Muscle layer of colon (tissue), 2 donors: ENCODE results near the gene SCRN2.

Source experiments
- H3K27ac ChIP-seq: one replicate; pipeline ENCODE4 v1.7.0; 2013; ENCODE audit warnings: low read depth, mild to moderate bottlenecking, low read length, moderate library complexity
- H3K27me3 ChIP-seq, 2 donors: one replicate each; pipeline ENCODE4 v1.7.0; 2013; ENCODE audit warnings: low read length in 2 of 2, mild to moderate bottlenecking in 2 of 2; ENCODE audit not compliant: insufficient read depth in 2 of 2, control insufficient read depth in 1 of 2
- H3K36me3 ChIP-seq: one replicate; pipeline ENCODE4 v1.7.0; 2013; ENCODE audit warnings: mild to moderate bottlenecking, low read length; ENCODE audit not compliant: insufficient read depth
- H3K4me1 ChIP-seq: one replicate; pipeline ENCODE4 v1.7.0; 2013; ENCODE audit warnings: mild to moderate bottlenecking, low read length; ENCODE audit not compliant: insufficient read depth
- H3K4me3 ChIP-seq, 2 donors: one replicate each; pipeline ENCODE4 v1.7.0; 2013; ENCODE audit warnings: low read length in 2 of 2, low read depth in 1 of 2, mild to moderate bottlenecking in 1 of 2, moderate library complexity in 1 of 2
- H3K9ac ChIP-seq: one replicate; pipeline ENCODE4 v1.7.0; 2013; ENCODE audit warnings: low read length
- H3K9me3 ChIP-seq: one replicate; pipeline ENCODE4 v1.7.0; 2013; ENCODE audit warnings: mild to moderate bottlenecking, low read length
- donor health status: abdominal sarcoma.
- donor health status: Adenocarcinoma of cecum.

Gene SCRN2

DNA sequence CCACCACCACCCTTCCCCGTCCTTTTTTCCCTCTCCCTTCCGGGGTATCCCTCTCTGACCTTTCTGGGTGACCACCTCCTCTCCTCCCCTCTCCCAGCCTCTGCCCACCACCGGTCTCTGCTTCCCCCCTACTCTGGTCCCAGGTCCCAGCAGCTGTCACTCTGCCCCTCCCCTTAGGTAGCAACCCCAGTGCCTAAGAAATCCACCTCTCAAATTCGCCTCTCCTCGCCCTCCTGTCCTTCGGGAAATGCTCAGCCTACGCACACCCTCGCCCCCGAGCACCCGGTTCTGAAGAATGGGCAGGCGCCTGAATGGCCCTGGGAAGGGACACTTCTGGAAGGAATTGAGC lies 10.7 kb upstream of the SCRN2 start:
- H3K4me1 ChIP-seq, result no peaks in the 10 kb centered on the region
- no peak overlapping the region for H3K27ac ChIP-seq
- H3K4me3 ChIP-seq, result no peak overlapping the region
- H3K36me3 ChIP-seq, result no peaks in the 10 kb centered on the region
- peaks cover 58 to 98% of the 10 kb centered on the region in 2 donors for H3K27me3 ChIP-seq
- H3K9me3 ChIP-seq, result no peaks in the 10 kb centered on the region
- no peak overlapping the region for H3K9ac ChIP-seq

DNA sequence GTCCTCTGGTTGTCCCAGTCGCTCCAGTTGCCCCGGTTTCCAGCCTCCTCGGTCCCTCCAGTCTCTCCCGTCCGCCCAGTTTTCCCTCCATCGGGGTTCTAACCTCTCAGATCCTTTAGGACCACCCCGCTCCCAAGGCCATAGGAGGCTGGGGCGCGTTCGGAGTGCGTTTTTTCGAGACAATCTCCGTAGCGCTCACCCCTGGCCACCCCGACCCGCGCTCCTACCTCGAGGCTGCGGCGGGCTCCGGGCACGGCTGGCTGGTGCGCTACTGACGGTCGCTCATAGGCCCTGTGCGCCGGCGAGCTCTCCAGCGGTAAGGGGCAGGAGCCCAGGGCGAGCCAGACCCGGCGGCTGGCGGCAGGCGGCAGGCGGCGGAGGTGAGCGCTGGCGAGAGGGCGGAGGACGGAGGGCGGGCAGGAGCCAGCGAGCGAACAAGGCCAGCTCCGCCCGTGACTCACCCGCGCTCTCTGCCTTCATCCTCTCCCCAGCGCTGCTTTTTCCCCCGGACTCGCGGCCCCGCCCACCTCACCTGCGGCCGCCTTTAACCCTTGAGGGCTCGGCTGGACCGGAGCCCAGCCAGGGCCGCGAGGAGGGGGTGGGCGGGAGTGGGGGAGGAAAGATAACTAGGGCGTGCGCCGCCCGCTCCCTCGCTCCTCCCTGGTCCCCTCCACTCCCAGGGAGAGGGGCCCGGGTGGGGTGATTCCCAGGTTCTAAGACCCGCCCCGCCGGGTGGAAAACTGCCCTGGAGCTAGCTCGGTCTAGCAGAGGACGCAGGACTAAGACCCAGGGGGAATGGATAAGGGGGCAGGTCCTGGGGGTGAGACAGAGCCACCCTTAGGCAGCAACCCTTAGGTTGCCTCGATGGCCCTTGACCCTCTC lies 9.9 kb upstream of the SCRN2 start, which contains the start of gene SP6:
TSS of gene SP6 (minus strand) at position 472 of the 882 bp plus-strand sequence. CDS start 2,734 bp downstream, outside the sequence.
- no peak within 1 kb of the TSS for H3K9ac ChIP-seq
- H3K27ac ChIP-seq, result no peak within 1 kb of the TSS
- H3K36me3 ChIP-seq, result no peaks in the 10 kb centered on the region
- H3K4me1 ChIP-seq, result no peaks in the 10 kb centered on the region
- H3K4me3 ChIP-seq, result peak within 1 kb of the TSS in 1 of 2 donors; percentile 4
- no peaks in the 10 kb centered on the region for H3K9me3 ChIP-seq
- peaks cover 58 to 98% of the 10 kb centered on the region in 2 donors for H3K27me3 ChIP-seq

DNA sequence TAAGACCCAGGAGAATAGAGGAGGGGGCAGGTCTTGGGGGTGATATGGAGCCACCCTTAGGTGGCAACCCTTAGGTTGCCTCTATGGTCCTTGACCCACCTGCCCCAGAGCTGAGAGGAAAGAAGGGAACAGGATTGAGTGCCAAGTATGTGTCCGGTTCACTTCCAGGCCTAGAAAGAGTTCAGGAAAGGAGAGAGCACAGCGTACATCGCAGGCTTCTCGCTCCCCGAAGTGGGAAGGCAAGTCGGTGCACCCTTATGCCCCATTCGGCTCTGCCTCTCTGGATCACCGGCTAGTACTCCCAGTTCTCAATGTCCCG lies 9.3 kb upstream of the SCRN2 start:
- peaks cover 56 to 97% of the 10 kb centered on the region in 2 donors for H3K27me3 ChIP-seq
- H3K4me3 ChIP-seq, result no peak overlapping the region
- H3K36me3 ChIP-seq, result no peaks in the 10 kb centered on the region
- H3K4me1 ChIP-seq, result no peaks in the 10 kb centered on the region
- H3K9me3 ChIP-seq, result no peaks in the 10 kb centered on the region
- H3K27ac ChIP-seq, result no peak overlapping the region
- no peak overlapping the region for H3K9ac ChIP-seq

DNA sequence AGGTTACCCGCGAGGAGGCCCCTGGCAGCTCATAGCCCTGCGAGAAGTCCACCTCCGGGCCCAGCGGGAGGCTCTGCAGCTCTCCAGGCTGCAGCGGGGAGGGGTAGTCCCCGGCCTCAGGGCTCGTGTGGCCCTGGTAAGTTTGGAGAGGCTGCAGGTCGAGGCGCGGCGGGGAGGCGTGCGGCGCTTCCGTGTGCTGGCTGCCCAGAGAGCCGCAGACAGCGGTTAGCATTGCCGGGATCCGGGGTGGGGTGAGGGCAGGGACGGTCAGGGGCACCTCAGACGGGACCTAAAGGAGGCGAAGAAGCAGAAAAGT lies 7.1 kb upstream of the SCRN2 start:
- Histone ChIP-seq H3K27ac (no peak overlapping the region), H3K4me3 (no peak overlapping the region), H3K9me3 (no peaks in the 10 kb centered on the region), H3K4me1 (no peaks in the 10 kb centered on the region), H3K27me3 (peaks cover 35 to 83% of the 10 kb centered on the region in 2 donors), H3K9ac (no peak overlapping the region), H3K36me3 (no peaks in the 10 kb centered on the region)

DNA sequence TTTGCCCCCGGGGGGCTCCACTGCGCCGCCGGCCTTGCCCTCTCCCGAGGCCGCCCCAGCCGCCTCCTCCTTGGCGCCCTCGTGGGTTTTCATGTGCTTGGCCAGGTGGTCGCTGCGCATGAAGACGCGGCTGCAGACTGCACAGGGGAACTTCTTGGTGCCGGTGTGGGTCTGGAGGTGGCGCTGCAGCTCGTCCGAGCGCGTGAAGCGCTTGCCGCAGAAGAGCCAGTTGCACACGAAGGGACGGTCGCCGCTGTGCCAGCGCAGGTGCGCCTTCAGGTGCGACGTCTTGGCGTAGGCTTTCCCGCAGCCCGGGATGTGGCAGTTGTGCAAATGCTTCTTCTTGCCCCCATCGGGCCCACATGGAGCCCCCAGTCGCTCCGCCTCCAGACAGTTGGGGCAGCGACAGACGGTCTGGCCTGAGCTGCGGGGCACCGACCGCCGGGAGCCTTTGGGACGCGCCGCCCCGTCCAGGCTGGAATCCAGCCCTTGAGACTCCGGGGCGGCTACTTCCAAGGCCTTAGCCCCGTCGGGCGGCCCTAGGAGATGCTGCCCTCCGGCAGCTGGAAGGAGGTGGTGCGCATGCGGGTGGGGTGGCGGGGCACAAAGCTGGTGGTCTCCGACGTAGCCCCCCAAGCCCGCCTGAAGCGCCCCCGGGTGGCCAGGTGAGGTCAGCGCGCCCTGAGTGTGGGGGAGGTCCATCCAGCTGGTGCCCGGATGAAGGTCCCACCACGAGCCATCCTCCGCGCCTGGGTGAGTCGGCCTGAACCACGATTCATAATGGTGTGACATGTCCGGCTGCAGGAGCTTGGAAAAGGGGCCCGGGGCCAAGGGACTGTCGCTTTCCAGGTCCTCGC lies 6.5 kb upstream of the SCRN2 start:
- no peak overlapping the region for H3K27ac ChIP-seq
- H3K36me3 ChIP-seq, result no peaks in the 10 kb centered on the region
- H3K27me3 ChIP-seq, result peaks cover 30 to 77% of the 10 kb centered on the region in 2 donors
- no peaks in the 10 kb centered on the region for H3K4me1 ChIP-seq
- no peak overlapping the region for H3K9ac ChIP-seq
- H3K4me3 ChIP-seq, result no peak overlapping the region
- H3K9me3 ChIP-seq, result no peaks in the 10 kb centered on the region

DNA sequence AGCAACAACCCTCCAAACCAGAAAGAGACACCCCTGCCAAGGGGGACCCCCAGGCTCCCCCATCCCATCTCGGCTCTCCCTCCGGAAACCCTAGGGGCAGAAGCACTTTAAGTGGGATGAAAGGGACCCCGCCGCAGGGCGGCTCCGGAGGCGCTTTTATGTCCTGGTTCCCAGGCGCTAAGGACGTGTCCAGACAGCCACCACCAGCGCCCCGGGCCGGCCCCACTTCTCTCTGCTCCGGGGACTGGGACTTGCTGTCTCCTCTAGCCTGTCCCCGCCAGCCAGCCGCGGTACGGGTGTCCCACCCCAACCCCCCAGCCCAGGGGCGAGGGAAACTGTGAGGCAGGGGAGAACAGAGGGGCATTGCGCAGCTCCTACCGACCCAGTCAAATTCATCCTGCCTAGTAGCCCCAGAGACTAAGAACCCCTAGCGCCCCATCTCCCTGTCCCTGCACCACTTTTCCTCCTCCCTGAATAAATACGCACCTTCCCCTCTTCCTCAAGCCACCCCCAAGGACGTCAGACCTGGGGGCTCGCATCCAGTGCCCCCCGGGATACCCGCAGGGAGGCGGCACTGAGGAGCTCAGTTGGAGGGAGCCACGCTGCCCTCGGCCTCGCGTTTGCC lies 5.8 kb upstream of the SCRN2 start:
- no peaks in the 10 kb centered on the region for H3K9me3 ChIP-seq
- no peak overlapping the region for H3K9ac ChIP-seq
- H3K4me1 ChIP-seq, result peaks cover 2% of the 10 kb centered on the region
- no peak overlapping the region for H3K27ac ChIP-seq
- H3K4me3 ChIP-seq, result no peak overlapping the region
- peaks cover 22 to 69% of the 10 kb centered on the region in 2 donors for H3K27me3 ChIP-seq
- H3K36me3 ChIP-seq, result no peaks in the 10 kb centered on the region

DNA sequence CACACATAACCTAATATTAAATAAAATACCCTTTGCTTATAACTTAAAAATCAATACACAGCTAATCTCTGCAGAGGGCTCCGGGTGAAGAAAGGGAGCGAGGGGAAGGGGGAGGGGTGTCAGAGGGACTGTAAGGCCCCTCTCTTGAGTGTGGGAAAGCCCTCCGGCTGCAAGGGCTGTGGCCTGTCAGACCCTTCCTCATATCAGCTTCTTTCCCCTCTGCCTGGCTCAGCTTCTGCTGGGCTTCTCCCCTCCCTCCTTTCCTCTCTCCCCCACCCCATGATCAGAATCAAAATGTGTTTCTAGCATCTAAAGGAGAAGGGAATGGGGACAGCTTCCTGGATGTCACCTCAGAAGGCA lies 4.6 kb upstream of the SCRN2 start:
- no peaks in the 10 kb centered on the region for H3K9me3 ChIP-seq
- H3K9ac ChIP-seq, result no peak overlapping the region
- H3K27ac ChIP-seq, result no peak overlapping the region
- H3K27me3 ChIP-seq, result peaks cover 16 to 58% of the 10 kb centered on the region in 2 donors
- H3K36me3 ChIP-seq, result no peaks in the 10 kb centered on the region
- peaks cover 9% of the 10 kb centered on the region for H3K4me1 ChIP-seq
- no peak overlapping the region for H3K4me3 ChIP-seq

DNA sequence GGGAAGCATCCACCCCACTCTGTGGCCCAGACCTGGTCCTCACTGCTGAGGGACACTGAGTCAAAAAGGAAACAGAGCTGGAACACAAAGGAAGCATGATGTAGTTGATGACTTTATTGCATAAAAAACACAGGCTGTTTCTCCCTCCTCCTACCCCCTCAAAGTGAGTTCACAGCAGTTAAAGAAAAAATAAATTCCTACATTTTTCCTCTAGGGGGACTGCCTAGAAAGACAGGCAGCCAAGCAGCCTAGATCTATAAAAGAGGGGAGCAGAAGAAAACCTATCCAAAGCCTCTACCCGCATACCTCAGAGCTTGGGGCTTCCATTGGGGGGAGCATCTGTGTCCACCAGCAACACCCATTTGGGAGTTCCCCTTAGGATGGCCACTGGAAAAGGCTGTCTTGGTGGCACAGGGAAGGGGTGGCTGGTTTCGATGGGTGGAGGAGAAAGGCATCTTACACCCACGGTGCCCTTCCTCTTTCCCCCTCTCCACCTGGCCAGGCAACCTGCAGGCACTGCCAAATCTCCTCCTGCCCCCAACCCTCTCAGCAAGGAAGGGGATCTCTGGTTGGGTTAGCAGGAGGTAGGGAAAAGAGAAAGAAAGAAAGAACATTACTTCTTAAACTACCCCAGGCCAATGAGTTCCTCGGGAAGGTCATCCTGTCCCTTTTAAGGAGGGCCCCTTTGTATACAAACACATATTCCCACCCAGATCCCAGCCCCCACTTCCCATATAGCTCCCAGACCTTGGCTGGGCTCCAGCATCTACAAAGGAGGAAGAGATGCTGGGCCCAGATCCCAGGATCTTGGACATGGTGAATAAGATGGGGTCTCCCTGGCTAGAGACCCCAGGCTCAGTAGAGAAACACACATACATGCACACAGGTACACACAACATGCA lies 4.0 kb upstream of the SCRN2 start:
- no peak overlapping the region for H3K27ac ChIP-seq
- H3K36me3 ChIP-seq, result no peaks in the 10 kb centered on the region
- H3K27me3 ChIP-seq, result peaks cover 16 to 52% of the 10 kb centered on the region in 2 donors
- no peak overlapping the region for H3K4me3 ChIP-seq
- no peak overlapping the region for H3K9ac ChIP-seq
- H3K4me1 ChIP-seq, result peaks cover 15% of the 10 kb centered on the region
- H3K9me3 ChIP-seq, result no peaks in the 10 kb centered on the region

DNA sequence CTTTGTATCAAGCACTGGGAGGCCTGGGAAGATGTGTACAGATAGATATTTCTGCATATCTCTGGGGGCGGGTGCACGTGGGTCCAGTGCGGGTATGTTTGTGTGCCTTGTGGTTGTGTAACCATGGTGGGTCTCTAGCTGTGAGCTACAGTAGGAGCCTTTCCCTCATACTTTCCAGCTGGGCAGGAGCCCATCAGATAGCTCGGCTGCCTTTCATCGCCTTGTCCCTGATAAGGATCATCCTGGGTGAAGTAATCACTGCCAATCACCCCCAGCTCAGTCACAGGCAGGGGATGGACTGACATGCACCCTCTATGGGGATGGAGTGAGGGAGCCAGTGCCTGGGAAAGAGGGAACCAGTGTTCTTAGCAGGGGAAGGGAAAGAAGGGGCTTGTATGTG lies 3.2 kb upstream of the SCRN2 start:
- no peaks in the 10 kb centered on the region for H3K36me3 ChIP-seq
- peaks cover 21% of the 10 kb centered on the region for H3K4me1 ChIP-seq
- no peak overlapping the region for H3K9ac ChIP-seq
- H3K27me3 ChIP-seq, result peaks cover 16 to 45% of the 10 kb centered on the region in 2 donors
- H3K9me3 ChIP-seq, result no peaks in the 10 kb centered on the region
- no peak overlapping the region for H3K27ac ChIP-seq
- no peak overlapping the region for H3K4me3 ChIP-seq

DNA sequence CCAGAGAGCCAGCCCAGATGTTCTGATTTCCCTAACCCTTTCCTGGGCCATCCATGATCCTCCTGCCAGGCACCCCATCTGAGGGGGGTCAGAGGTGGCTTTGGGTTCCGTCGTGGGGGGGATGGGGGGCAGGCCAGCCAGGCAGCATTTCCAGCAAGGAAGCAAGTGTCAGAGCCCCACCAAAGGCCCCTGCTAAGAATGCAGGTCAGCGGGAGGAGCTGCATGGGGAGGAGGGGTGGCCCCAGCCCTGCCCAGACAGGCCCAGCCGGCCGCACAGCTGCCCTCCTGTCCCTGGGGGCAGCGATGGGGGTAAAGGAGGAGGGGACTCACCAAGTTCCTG lies 2.3 kb upstream of the SCRN2 start:
- Histone ChIP-seq H3K9ac (no peak overlapping the region), H3K27ac (no peak overlapping the region), H3K9me3 (no peaks in the 10 kb centered on the region), H3K36me3 (peaks cover 5% of the 10 kb centered on the region), H3K4me3 (no peak overlapping the region), H3K4me1 (peaks cover 21% of the 10 kb centered on the region), H3K27me3 (peaks cover 16 to 37% of the 10 kb centered on the region in 2 donors)
